ENCODE measurements around the gene ELF4. TPM values are rescaled to one million over a fixed set of nuclear protein-coding genes. Genes with fewer than 3 reads are reported as not detected.

ELF4 gene
- total RNA-seq, 3 donors from 2014 or later (not counting 1 experiment from before 2014, with no cell fraction given): 83.3 to 105 (median 98.7) TPM

- Histone ChIP-seq H3K27me3 (ENCODE audit: control insufficient read depth, insufficient read depth, low read length) (no peaks in the 10 kb centered on the region), H3K9me3 (ENCODE audit: control insufficient read depth, insufficient read depth, low read length) (no peaks in the 10 kb centered on the region), H3K4me1 (ENCODE audit: control insufficient read depth, insufficient read depth, low read length) (peaks cover 15% of the 10 kb centered on the region), H3K36me3 (ENCODE audit: control insufficient read depth, insufficient read depth, low read length) (peaks cover 4% of the 10 kb centered on the region), H3K4me3 (ENCODE audit: low read length) (no peak overlapping the region), H3K27ac (ENCODE audit: low read length) (no peak overlapping the region)
- DNase-seq (no peak), ATAC-seq (no peak)
- WGBS (ENCODE audit: insufficient coverage): 100% methylated on average over 2 of the region's 9 CpGs
- no peaks in the 10 kb centered on the region for H3K4me1 Mint-ChIP-seq
- H3K27ac Mint-ChIP-seq: no peak overlapping the region
- no peaks in the 10 kb centered on the region for H3K27me3 Mint-ChIP-seq (ENCODE audit: low read depth in 2 of 2)
- intact Hi-C loops (cut with micrococcal nuclease): no loop called here
- TF ChIP-seq CTCF (IDR thresholded peaks at IDR 0.05): no peak
- H3K4me3 Mint-ChIP-seq: no peak overlapping the region
- no peaks in the 10 kb centered on the region for H3K9me3 Mint-ChIP-seq
- no peaks in the 10 kb centered on the region for H3K36me3 Mint-ChIP-seq
Observed at GRCh38 chrX:130057209-130057608, 53.1 kb downstream of the ELF4 start.

- H3K4me1 ChIP-seq (ENCODE audit: control insufficient read depth, insufficient read depth, low read length): peaks cover 8% of the 10 kb centered on the region
- intact Hi-C loops (cut with micrococcal nuclease): no loop called here
- H3K36me3 Mint-ChIP-seq: no peaks in the 10 kb centered on the region
- H3K27ac ChIP-seq (ENCODE audit: low read length): no peak overlapping the region
- WGBS (ENCODE audit: insufficient coverage): 91% methylated on average over 18 of the region's 18 CpGs
- H3K27ac Mint-ChIP-seq: no peak overlapping the region
- H3K9me3 ChIP-seq (ENCODE audit: control insufficient read depth, insufficient read depth, low read length): no peaks in the 10 kb centered on the region
- peaks cover 16% of the 10 kb centered on the region for H3K36me3 ChIP-seq (ENCODE audit: control insufficient read depth, insufficient read depth, low read length)
- H3K4me3 Mint-ChIP-seq: no peak overlapping the region
- ATAC-seq (no peak), DNase-seq (no peak)
- H3K4me1 Mint-ChIP-seq: no peaks in the 10 kb centered on the region
- no peak for TF ChIP-seq CTCF (IDR thresholded peaks at IDR 0.05)
- H3K4me3 ChIP-seq (ENCODE audit: low read length): no peak overlapping the region
- H3K9me3 Mint-ChIP-seq: no peaks in the 10 kb centered on the region
- H3K27me3 Mint-ChIP-seq (ENCODE audit: low read depth in 2 of 2): no peaks in the 10 kb centered on the region
- H3K27me3 ChIP-seq (ENCODE audit: control insufficient read depth, insufficient read depth, low read length): no peaks in the 10 kb centered on the region
Observed at GRCh38 chrX:130055899-130056298, 54.4 kb downstream of the ELF4 start.

GRCh38 chrX:130055103-130055502 lies 55.2 kb downstream of the ELF4 start:
- Mint-ChIP-seq H3K27me3 (ENCODE audit: low read depth in 2 of 2) (no peaks in the 10 kb centered on the region), H3K4me1 (no peaks in the 10 kb centered on the region), H3K27ac (no peak overlapping the region), H3K36me3 (no peaks in the 10 kb centered on the region), H3K4me3 (no peak overlapping the region), H3K9me3 (no peaks in the 10 kb centered on the region)
- ATAC-seq: no peak
- Histone ChIP-seq H3K9me3 (ENCODE audit: control insufficient read depth, insufficient read depth, low read length) (no peaks in the 10 kb centered on the region), H3K27me3 (ENCODE audit: control insufficient read depth, insufficient read depth, low read length) (no peaks in the 10 kb centered on the region), H3K36me3 (ENCODE audit: control insufficient read depth, insufficient read depth, low read length) (peaks cover 16% of the 10 kb centered on the region), H3K27ac (ENCODE audit: low read length) (no peak overlapping the region), H3K4me3 (ENCODE audit: low read length) (no peak overlapping the region), H3K4me1 (ENCODE audit: control insufficient read depth, insufficient read depth, low read length) (peaks cover 5% of the 10 kb centered on the region)
- DNase-seq: no peak
- intact Hi-C loops (cut with micrococcal nuclease): no loop called here
- WGBS (ENCODE audit: insufficient coverage): 93% methylated on average over 10 of the region's 11 CpGs
- no peak for TF ChIP-seq CTCF (IDR thresholded peaks at IDR 0.05)

GRCh38 chrX:130053236-130053635 lies 57.1 kb downstream of the ELF4 start:
- no peak overlapping the region for H3K27ac ChIP-seq (ENCODE audit: low read length)
- Mint-ChIP-seq H3K9me3 (no peaks in the 10 kb centered on the region), H3K4me1 (no peaks in the 10 kb centered on the region), H3K27me3 (ENCODE audit: low read depth in 2 of 2) (no peaks in the 10 kb centered on the region), H3K27ac (no peak overlapping the region), H3K36me3 (no peaks in the 10 kb centered on the region), H3K4me3 (no peak overlapping the region)
- H3K4me1 ChIP-seq (ENCODE audit: control insufficient read depth, insufficient read depth, low read length): no peaks in the 10 kb centered on the region
- DNase-seq: no peak
- no peaks in the 10 kb centered on the region for H3K9me3 ChIP-seq (ENCODE audit: control insufficient read depth, insufficient read depth, low read length)
- no peak for TF ChIP-seq CTCF (IDR thresholded peaks at IDR 0.05)
- no peak for ATAC-seq
- H3K36me3 ChIP-seq (ENCODE audit: control insufficient read depth, insufficient read depth, low read length): peaks cover 18% of the 10 kb centered on the region
- H3K27me3 ChIP-seq (ENCODE audit: control insufficient read depth, insufficient read depth, low read length): no peaks in the 10 kb centered on the region
- WGBS (ENCODE audit: insufficient coverage): 87% methylated on average over 9 of the region's 10 CpGs
- intact Hi-C loops (cut with micrococcal nuclease): no loop called here
- no peak overlapping the region for H3K4me3 ChIP-seq (ENCODE audit: low read length)

Data from natural killer cell (primary cell).